ENCODE data around the gene ATF6B. TPM values are rescaled to one million over a fixed set of nuclear protein-coding genes. Genes with fewer than 3 reads are reported as not detected.

The ATF6B gene
- total RNA-seq, 1 donor = 32.0 TPM

DNA sequence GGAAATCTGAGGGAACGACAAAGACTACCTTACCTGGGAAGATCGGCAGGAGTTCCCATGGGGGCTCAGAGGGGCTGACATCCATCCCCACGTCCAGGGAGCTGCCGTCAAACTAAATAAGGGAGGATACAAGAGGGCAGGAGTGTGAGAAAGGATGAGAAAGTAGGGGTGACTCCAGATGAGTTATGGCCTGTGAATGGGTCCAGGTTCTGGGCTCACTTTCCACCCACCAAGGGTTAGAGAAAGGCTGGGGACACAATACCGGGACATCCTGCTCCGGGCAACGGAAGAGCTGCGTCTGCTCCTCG lies 683 bp downstream of the ATF6B start:
- Histone ChIP-seq H3K4me1 (ENCODE audit: insufficient read depth, low read length) (peaks cover 38% of the 10 kb centered on the region), H3K27me3 (ENCODE audit: insufficient read depth, low read length) (no peaks in the 10 kb centered on the region), H3K9me3 (ENCODE audit: low read depth, low read length) (no peaks in the 10 kb centered on the region), H3K4me3 (ENCODE audit: low read length) (peak overlapping the region; percentile 99)

DNA sequence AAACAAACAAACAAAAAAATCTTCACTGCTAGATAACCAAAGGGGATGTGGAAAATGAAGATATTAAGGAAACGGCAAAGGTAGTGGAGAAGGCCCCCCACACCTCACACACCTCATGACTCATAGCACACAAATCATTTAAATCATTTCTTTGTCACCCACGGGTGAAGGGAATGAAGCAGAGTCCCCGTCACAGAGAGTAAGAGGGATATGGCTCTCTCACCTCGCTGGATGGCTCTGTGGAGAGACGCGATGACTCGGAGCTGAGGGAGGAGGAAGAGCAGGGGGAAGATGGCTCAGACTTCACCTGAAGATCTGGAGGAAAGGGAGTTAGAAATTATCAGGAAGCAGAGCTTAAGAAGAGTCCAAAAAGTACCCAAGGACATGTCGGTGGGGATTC lies 1.2 kb downstream of the ATF6B start:
- Histone ChIP-seq H3K9me3 (ENCODE audit: low read depth, low read length) (no peaks in the 10 kb centered on the region), H3K27me3 (ENCODE audit: insufficient read depth, low read length) (no peaks in the 10 kb centered on the region), H3K4me3 (ENCODE audit: low read length) (peak overlapping the region; percentile 99), H3K4me1 (ENCODE audit: insufficient read depth, low read length) (peaks cover 38% of the 10 kb centered on the region)

GRCh38 chr6:32123681-32124080 lies 4.4 kb downstream of the ATF6B start:
- no peak overlapping the region for H3K4me3 ChIP-seq (ENCODE audit: low read length)
- no peaks in the 10 kb centered on the region for H3K27me3 ChIP-seq (ENCODE audit: insufficient read depth, low read length)
- no peaks in the 10 kb centered on the region for H3K9me3 ChIP-seq (ENCODE audit: low read depth, low read length)
- peaks cover 19% of the 10 kb centered on the region for H3K4me1 ChIP-seq (ENCODE audit: insufficient read depth, low read length)

DNA sequence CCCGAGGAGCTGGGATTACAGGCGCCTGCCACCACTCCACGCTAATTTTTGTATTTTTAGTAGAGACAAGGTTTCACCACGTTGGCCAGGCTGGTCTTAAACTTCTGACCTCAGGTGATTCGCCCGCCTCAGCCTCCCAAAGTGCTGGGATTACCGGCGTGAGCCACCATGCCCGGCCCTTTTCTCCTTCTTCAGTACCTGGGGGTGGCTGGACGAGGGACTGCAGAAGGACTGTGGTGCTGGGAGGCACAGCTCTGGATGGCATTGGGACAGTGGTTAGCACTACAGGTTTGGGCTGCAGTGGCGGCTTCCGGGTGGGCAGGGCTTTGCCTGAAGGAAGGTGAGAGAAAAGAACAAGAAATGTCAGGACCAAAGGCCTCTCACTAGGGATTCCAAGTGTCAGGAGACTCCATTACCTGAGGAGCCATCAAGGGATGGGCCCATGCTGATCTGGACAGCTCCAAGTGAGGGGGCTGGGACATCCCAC lies 7.4 kb downstream of the ATF6B start:
- no peaks in the 10 kb centered on the region for H3K4me1 ChIP-seq (ENCODE audit: insufficient read depth, low read length)
- H3K27me3 ChIP-seq (ENCODE audit: insufficient read depth, low read length) = no peaks in the 10 kb centered on the region

GRCh38 chr6:32118782-32119628 lies 9.0 kb downstream of the ATF6B start:
- Histone ChIP-seq H3K9me3 (ENCODE audit: low read depth, low read length) (no peaks in the 10 kb centered on the region), H3K4me3 (ENCODE audit: low read length) (no peak overlapping the region), H3K27me3 (ENCODE audit: insufficient read depth, low read length) (no peaks in the 10 kb centered on the region), H3K4me1 (ENCODE audit: insufficient read depth, low read length) (no peaks in the 10 kb centered on the region)

More for the DNA sequence above, 7.4 kb downstream of the ATF6B start:
- no peak overlapping the region for H3K4me3 ChIP-seq (ENCODE audit: low read length)
- H3K9me3 ChIP-seq (ENCODE audit: low read depth, low read length) = no peaks in the 10 kb centered on the region

DNA sequence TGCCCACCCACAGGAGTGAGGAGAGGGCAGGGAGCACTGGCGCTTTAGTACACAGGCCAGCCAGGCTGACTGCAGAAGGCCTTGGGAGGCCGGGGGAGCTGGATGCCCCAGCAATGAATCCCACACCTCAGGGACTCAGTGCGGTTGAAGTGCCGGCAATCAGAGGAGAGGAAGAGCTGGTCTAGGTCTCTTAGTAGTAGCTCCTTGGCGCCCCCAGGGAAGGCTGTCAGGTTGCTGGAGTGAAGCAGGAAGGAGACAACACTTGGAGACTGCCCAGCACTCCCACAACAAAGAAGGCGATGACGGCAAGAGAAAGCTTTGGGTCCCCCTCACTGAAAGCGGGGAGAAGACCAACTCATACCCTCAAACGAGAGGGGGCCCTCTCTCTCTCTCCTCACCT lies 10.6 kb downstream of the ATF6B start:
- no peak overlapping the region for H3K4me3 ChIP-seq (ENCODE audit: low read length)
- H3K4me1 ChIP-seq (ENCODE audit: insufficient read depth, low read length) = no peaks in the 10 kb centered on the region
- no peaks in the 10 kb centered on the region for H3K27me3 ChIP-seq (ENCODE audit: insufficient read depth, low read length)

DNA sequence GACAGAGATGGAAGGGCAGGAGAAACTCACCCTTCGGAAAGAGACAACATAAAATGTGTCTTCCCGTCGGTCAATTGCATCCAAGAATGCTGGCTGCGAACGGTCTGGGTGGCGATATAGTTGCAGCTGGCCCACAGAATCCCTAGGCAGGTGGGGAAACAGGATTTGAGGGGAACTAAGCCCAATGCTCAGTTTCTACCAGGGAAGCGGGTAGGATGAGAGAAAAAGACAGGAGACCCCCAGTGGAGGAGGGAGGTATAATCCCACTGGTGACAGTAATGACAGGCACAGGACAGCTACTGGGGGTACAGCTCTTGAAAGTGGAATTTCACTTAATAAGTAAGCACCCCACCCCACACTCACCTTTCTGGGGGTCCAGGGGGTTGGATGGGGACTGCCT lies 11.4 kb downstream of the ATF6B start:
- Histone ChIP-seq H3K4me1 (ENCODE audit: insufficient read depth, low read length) (no peaks in the 10 kb centered on the region), H3K4me3 (ENCODE audit: low read length) (no peak overlapping the region), H3K9me3 (ENCODE audit: low read depth, low read length) (no peaks in the 10 kb centered on the region), H3K27me3 (ENCODE audit: insufficient read depth, low read length) (no peaks in the 10 kb centered on the region)

More for the DNA sequence above, 10.6 kb downstream of the ATF6B start:
- H3K9me3 ChIP-seq (ENCODE audit: low read depth, low read length) = no peaks in the 10 kb centered on the region

- no peaks in the 10 kb centered on the region for H3K4me1 ChIP-seq (ENCODE audit: insufficient read depth, low read length)
- H3K4me3 ChIP-seq (ENCODE audit: low read length) = no peak overlapping the region
- no peaks in the 10 kb centered on the region for H3K9me3 ChIP-seq (ENCODE audit: low read depth, low read length)
- H3K27me3 ChIP-seq (ENCODE audit: insufficient read depth, low read length) = no peaks in the 10 kb centered on the region
These were observed 12.4 kb downstream of the ATF6B start for GRCh38 chr6:32115623-32116022.

DNA sequence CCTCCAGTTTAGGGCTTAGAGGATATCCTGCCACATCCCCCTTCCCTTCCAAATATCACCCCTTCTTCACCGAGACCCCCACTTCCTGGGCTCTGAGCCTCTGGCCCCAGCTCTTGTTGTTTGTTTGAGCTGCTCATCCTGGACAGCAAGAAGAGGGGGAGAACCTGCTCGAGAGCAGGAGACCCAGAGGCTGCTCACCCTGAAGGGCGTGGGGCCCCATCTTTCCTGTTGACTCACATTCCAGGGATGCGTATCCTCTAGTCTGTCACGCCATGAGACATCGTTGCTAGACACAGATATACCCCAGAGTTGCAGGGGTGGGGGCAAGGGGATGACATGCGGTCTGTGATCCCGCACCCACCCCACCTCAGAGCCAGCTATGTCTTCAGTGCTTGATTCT lies 13.2 kb downstream of the ATF6B start:
- H3K9me3 ChIP-seq (ENCODE audit: low read depth, low read length) = no peaks in the 10 kb centered on the region
- H3K4me1 ChIP-seq (ENCODE audit: insufficient read depth, low read length) = no peaks in the 10 kb centered on the region
- no peaks in the 10 kb centered on the region for H3K27me3 ChIP-seq (ENCODE audit: insufficient read depth, low read length)
- no peak overlapping the region for H3K4me3 ChIP-seq (ENCODE audit: low read length)

- H3K9me3 ChIP-seq (ENCODE audit: low read depth, low read length) = no peaks in the 10 kb centered on the region
- peaks cover 4% of the 10 kb centered on the region for H3K4me1 ChIP-seq (ENCODE audit: insufficient read depth, low read length)
- H3K4me3 ChIP-seq (ENCODE audit: low read length) = no peak overlapping the region
- H3K27me3 ChIP-seq (ENCODE audit: insufficient read depth, low read length) = peaks cover 2% of the 10 kb centered on the region
These were observed 14.4 kb downstream of the ATF6B start for GRCh38 chr6:32113386-32114352.

GRCh38 chr6:32112431-32112980 lies 15.5 kb downstream of the ATF6B start:
- Histone ChIP-seq H3K27me3 (ENCODE audit: insufficient read depth, low read length) (peaks cover 6% of the 10 kb centered on the region), H3K9me3 (ENCODE audit: low read depth, low read length) (no peaks in the 10 kb centered on the region), H3K4me3 (ENCODE audit: low read length) (no peak overlapping the region), H3K4me1 (ENCODE audit: insufficient read depth, low read length) (peaks cover 10% of the 10 kb centered on the region)

GRCh38 chr6:32111424-32112066 lies 16.5 kb downstream of the ATF6B start:
- H3K27me3 ChIP-seq (ENCODE audit: insufficient read depth, low read length) = peaks cover 8% of the 10 kb centered on the region
- peaks cover 11% of the 10 kb centered on the region for H3K4me1 ChIP-seq (ENCODE audit: insufficient read depth, low read length)
- no peaks in the 10 kb centered on the region for H3K9me3 ChIP-seq (ENCODE audit: low read depth, low read length)
- no peak overlapping the region for H3K4me3 ChIP-seq (ENCODE audit: low read length)

DNA sequence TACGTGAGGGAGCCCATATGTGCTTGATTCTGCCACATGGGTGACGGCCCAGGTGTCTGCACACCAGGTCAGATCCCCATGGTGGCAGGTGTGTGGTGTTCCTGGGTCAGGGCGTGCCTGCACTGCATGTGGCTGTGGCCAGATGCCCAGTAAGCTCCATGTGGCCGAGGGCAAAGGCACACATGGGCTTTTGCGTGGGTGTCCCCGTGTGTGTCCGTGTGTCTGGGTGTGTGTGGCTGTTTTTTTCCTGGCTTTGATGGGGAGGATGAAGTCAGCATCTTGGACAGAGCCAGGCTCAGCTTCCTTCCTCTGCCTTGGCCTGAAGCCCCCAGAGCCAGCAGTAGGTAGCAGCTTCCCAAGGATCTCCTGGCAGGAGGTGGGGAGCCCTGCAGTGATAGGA lies 17.4 kb downstream of the ATF6B start:
- peaks cover 11% of the 10 kb centered on the region for H3K4me1 ChIP-seq (ENCODE audit: insufficient read depth, low read length)
- H3K27me3 ChIP-seq (ENCODE audit: insufficient read depth, low read length) = peaks cover 11% of the 10 kb centered on the region
- no peak overlapping the region for H3K4me3 ChIP-seq (ENCODE audit: low read length)
- no peaks in the 10 kb centered on the region for H3K9me3 ChIP-seq (ENCODE audit: low read depth, low read length)

DNA sequence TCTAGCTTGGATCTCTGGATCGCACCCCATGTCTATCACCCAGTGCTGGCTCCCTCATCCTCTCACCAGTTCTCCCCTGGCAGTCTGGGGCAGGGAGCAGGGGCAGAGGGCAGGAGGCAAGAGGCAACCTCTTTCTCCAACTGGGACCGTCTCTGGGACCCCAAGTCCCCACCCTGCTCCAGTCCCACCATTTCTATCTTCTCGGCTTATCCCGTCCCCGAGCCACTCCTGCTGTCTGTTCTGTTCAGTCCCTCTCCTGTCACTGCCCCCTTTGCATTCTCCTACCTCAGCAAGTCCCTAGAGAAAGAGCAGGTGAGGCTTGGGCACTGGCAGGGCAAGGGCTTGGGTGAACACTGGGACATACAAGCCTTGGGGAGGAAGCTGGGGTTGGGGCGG lies 18.3 kb downstream of the ATF6B start:
- Histone ChIP-seq H3K4me1 (ENCODE audit: insufficient read depth, low read length) (peaks cover 11% of the 10 kb centered on the region), H3K4me3 (ENCODE audit: low read length) (no peak overlapping the region), H3K27me3 (ENCODE audit: insufficient read depth, low read length) (peaks cover 14% of the 10 kb centered on the region), H3K9me3 (ENCODE audit: low read depth, low read length) (no peaks in the 10 kb centered on the region)
